Heart left ventricle (tissue), 16 donors: ENCODE measurements around the gene CSF3R. TPM values are rescaled to one million over a fixed set of nuclear protein-coding genes. Genes with fewer than 3 reads are reported as not detected.
A peak's percentile ranks its signal among the peaks of the same experiment; 100 is the strongest.

Source experiments
- ATAC-seq, 4 donors: fragments of 200-7000 bp; cut with Tn5 transposase; one replicate each; pipeline ENCODE4 v1.9.1; 2020 to 2022; ENCODE audit warnings: moderate library complexity in 4 of 4, mild to moderate bottlenecking in 3 of 4, moderate number of reproducible peaks in 1 of 4
- DNase-seq, 5 donors: peaks; one replicate each; pipeline ENCODE4 v3.0.0-alpha.2; 2020
- H3K27ac ChIP-seq, 12 donors: fragments of 200-600 bp; sonication (generic) in 4 of 12; one replicate each; pipeline versions ENCODE4 v1.5.0 to v1.8.0; 2016 to 2022; ENCODE audit warnings: mild to moderate bottlenecking in 2 of 12
- H3K27me3 ChIP-seq, 9 donors: fragments of 200-600 bp; sonication (generic) in 2 of 9; one replicate each; pipeline versions ENCODE4 v1.5.1 to v1.8.0; 2016 to 2022; ENCODE audit warnings: mild to moderate bottlenecking in 3 of 9
- H3K36me3 ChIP-seq, 9 donors: fragments of 200-600 bp; sonication (generic) in 2 of 9; one replicate each; pipeline versions ENCODE4 v1.5.0 to v1.8.0; 2018 to 2022; ENCODE audit warnings: mild to moderate bottlenecking in 2 of 9
- H3K4me1 ChIP-seq, 12 donors: fragments of 200-600 bp; sonication (generic) in 4 of 12; one replicate each; pipeline versions ENCODE4 v1.5.0 to v1.8.0; 2016 to 2022; ENCODE audit warnings: mild to moderate bottlenecking in 3 of 12
- H3K4me3 ChIP-seq, 12 donors: fragments of 200-600 bp; sonication (generic) in 4 of 12; one replicate each; pipeline versions ENCODE4 v1.5.0 to v1.8.0; 2017 to 2022; ENCODE audit warnings: mild to moderate bottlenecking in 9 of 12, moderate library complexity in 4 of 12
- H3K9me3 ChIP-seq, 12 donors: fragments of 200-600 bp; sonication (generic) in 4 of 12; one replicate each; pipeline versions ENCODE4 v1.5.0 to v1.8.0; 2016 to 2022; ENCODE audit warnings: mild to moderate bottlenecking in 1 of 12
- POLR2A ChIP-seq, 2 donors: fragments of 450-650 bp; IDR thresholded peaks; one replicate each; pipeline ENCODE4 v1.6.1; 2017; ENCODE audit warnings: antibody characterized with exemption in 2 of 2, mild to moderate bottlenecking in 2 of 2, moderate library complexity in 2 of 2
- WGBS, 4 donors: extraction: QIAGEN DNeasy Blood & Tissue Kit in 2 of 4; methylation state at CpG; one replicate each; pipeline versions ENCODE4 v1.1.5 to v1.1.7; 2013 to 2018; 5-methylcytosine and 5-hydroxymethylcytosine counted together
- intact Hi-C, 10 donors: fragments of 100-400 bp; cut with DNase I; formaldehyde crosslinking; loops; one replicate each; pipeline versions ENCODE4 v1.11.1 to v1.14.2; 2022
- polyA plus RNA-seq, 2 donors: library from polyadenylated mRNA; stranded (reverse); fragments of 200-250 nt; gene quantifications; one replicate each; pipeline ENCODE4 v1.2.3, GENCODE V29; 2013
- total RNA-seq, 9 donors: library from RNA; depleted of rRNA in 2 of 9; stranded (reverse); fragments of >200 nt in 2 of 9; fragmentation: NEBNext Ultra II Directional in 3 of 9; extraction: Animal tissue kit (Norgen Biotek cat#: 25700) in 3 of 9; gene quantifications; one replicate each; pipeline versions ENCODE4 v1.1.0 to v1.2.4, GENCODE V29; 2016 to 2023
- TF ChIP-seq, protein P1 (sequence below), 12 donors: fragments of 200-600 bp; sonication (generic) in 4 of 12; IDR thresholded peaks; one replicate each; pipeline versions ENCODE4 v1.5.0 to v1.8.0; 2018 to 2022; ENCODE audit warnings: antibody characterized with exemption in 12 of 12, mild to moderate bottlenecking in 5 of 12
- donor health status: ischemic (EF 13 %, LVEDD 7.1; RV severe dilation, severe dysfunction).
- donor health status: healthy with polysubstance abuse.
- donor health status: DM: no; HTN: yes; CAD: no.
- donor health status: DM: no; HTN: no; CAD: no.
- donor health status: ischemic (EF 25% LVEDD 6.9; RV normal size, moderate dysfunction).
- donor health status: ischemic (EF 25% LVEDD 5.7; RV mildly dilated, moderate dysfunction).
- donor health status: healthy.
- donor health status: DM: yes; HTN: yes; CAD: no.
- donor health status: ischemic (EF 35%, LVEDD 5.7; RV mildly dilated, moderate dysfunction).
- donor health status: nonischemic (EF 11% LVEDD 7.7; RV severe dilation, severe dysfunction).
- donor health status: DM: yes; HTN: yes; CAD: no.
- donor health status: PGD.
- donor health status: ischemic (EF 29% LVEDD 5.4; RV normal size, mild dysfunction).
- donor health status: nonischemic (EF 23%, LVEDD 6.1; RV moderate dilation, normal function).

Gene CSF3R
- total and polyA plus RNA-seq, 11 donors = 1.5 to 22.7 (median 4.1) TPM

DNA sequence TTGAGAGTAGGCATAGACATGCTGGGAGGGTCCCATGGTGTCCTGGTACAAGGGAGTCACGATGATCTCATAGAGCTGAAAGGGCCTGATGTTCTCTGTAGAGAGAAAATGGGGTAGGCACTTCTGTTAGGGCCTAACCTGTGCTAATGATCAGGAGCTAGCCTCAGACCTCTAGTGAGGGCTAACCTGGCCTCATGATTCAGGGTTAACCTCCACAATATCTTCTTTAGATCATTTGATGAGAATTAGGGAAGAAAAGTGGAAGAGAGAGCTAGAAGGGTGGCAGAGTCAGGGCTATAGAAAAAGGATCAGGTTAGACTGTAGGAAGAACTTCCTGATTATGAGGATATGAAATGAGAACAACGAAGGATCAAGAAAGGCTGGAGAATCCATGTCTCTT, 13.6 kb downstream of the CSF3R start:
- Histone ChIP-seq H3K4me1 (peaks cover 0 to 8% (median 4%) of the 10 kb centered on the region in 12 donors), H3K9me3 (no peaks in the 10 kb centered on the region), H3K27me3 (no peaks in the 10 kb centered on the region), H3K36me3 (no peaks in the 10 kb centered on the region), H3K4me3 (no peak overlapping the region), H3K27ac (no peak overlapping the region)
- 57 to 91% (median 81%) methylated on average over 2 of the region's 2 CpGs for WGBS, 4 donors
- ATAC-seq (no peak), DNase-seq (no peak)
- intact Hi-C loops = no loop called here
- TF ChIP-seq, protein P1, sequence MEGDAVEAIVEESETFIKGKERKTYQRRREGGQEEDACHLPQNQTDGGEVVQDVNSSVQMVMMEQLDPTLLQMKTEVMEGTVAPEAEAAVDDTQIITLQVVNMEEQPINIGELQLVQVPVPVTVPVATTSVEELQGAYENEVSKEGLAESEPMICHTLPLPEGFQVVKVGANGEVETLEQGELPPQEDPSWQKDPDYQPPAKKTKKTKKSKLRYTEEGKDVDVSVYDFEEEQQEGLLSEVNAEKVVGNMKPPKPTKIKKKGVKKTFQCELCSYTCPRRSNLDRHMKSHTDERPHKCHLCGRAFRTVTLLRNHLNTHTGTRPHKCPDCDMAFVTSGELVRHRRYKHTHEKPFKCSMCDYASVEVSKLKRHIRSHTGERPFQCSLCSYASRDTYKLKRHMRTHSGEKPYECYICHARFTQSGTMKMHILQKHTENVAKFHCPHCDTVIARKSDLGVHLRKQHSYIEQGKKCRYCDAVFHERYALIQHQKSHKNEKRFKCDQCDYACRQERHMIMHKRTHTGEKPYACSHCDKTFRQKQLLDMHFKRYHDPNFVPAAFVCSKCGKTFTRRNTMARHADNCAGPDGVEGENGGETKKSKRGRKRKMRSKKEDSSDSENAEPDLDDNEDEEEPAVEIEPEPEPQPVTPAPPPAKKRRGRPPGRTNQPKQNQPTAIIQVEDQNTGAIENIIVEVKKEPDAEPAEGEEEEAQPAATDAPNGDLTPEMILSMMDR (IDR thresholded peaks at IDR 0.05) = no peak
- TF ChIP-seq POLR2A (IDR thresholded peaks at IDR 0.05) = no peak

DNA sequence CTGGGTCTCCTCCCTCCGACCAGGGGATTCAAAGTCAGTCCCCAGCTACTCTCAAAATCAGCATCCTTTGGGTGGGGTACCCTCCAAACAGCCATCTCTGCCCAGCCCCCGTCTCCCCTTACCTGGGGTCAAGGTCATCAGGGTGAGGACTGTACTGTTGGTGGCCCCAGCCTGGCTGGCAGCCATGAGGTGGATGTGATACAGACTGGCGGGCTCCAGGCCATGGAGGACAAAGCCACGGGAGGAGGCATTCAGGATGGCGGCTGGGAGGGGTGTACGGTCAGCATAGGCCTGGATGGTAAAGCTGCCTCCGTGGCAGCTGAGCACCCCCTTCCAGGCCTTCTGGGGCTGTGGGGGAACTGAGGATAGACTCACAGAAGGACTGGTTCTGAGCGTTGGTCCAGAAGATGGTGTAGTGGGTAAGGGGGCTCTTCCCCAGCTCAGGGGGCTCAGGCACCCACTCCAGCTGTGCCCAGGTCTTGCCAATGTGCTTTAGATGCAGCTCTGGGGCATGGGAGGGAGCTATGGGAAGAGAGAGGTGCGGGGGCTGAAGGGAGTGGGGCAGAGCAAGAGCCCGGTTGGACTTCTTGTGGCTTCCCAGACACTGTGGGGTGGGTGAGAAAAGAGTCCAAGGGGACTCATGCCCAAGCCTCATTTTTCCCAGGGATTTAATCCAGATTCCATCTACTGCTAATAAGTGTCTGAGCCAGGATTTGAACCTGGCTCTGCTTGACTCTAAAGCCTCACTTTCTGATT, 14.8 kb downstream of the CSF3R start:
- H3K36me3 ChIP-seq = no peaks in the 10 kb centered on the region
- no peaks in the 10 kb centered on the region for H3K9me3 ChIP-seq
- TF ChIP-seq, protein P1 (IDR thresholded peaks at IDR 0.05) = no peak
- TF ChIP-seq POLR2A (IDR thresholded peaks at IDR 0.05) = no peak
- H3K27me3 ChIP-seq = no peaks in the 10 kb centered on the region
- H3K27ac ChIP-seq = no peak overlapping the region
- ATAC-seq (no peak), DNase-seq (peak in 1 of 5 donors; percentile 59)
- no peak overlapping the region for H3K4me3 ChIP-seq
- H3K4me1 ChIP-seq = peaks cover 4 to 17% (median 11%) of the 10 kb centered on the region in 12 donors
- WGBS, 4 donors = 85 to 90% (median 89%) methylated on average over 7 to 10 of the region's 10 CpGs
- intact Hi-C loops = no loop called here

DNA sequence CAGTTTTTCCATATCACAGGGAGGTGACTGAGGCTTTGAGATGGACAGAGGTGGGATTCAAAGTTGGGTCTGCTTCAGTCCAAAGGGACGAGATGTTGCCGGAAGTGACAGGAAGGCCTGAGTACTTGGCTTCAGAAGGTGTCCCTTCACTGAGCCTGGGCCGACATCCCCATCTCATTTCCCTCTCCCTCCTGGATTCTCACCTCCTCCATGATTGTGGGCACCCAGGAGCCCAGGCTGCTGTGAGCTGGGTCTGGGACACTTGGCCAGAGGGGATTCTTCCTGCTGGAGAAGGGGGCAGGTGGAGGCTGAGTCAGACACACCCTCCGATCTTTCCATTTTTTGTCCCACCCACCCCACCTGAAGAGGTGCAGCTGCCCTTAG, 15.7 kb downstream of the CSF3R start:
- no peak overlapping the region for H3K27ac ChIP-seq
- intact Hi-C loops = no loop called here
- no peaks in the 10 kb centered on the region for H3K9me3 ChIP-seq
- DNase-seq (no peak), ATAC-seq (no peak)
- H3K27me3 ChIP-seq = no peaks in the 10 kb centered on the region
- H3K4me1 ChIP-seq = peaks cover 4 to 24% (median 16%) of the 10 kb centered on the region in 12 donors
- peaks cover 0 to 6% (median 2%) of the 10 kb centered on the region in 9 donors for H3K36me3 ChIP-seq
- no peak overlapping the region for H3K4me3 ChIP-seq
- 92 to 100% (median 93%) methylated on average over 1 to 4 of the region's 4 CpGs for WGBS, 4 donors
- TF ChIP-seq POLR2A (IDR thresholded peaks at IDR 0.05) = no peak
- TF ChIP-seq, protein P1 (IDR thresholded peaks at IDR 0.05) = no peak

DNA sequence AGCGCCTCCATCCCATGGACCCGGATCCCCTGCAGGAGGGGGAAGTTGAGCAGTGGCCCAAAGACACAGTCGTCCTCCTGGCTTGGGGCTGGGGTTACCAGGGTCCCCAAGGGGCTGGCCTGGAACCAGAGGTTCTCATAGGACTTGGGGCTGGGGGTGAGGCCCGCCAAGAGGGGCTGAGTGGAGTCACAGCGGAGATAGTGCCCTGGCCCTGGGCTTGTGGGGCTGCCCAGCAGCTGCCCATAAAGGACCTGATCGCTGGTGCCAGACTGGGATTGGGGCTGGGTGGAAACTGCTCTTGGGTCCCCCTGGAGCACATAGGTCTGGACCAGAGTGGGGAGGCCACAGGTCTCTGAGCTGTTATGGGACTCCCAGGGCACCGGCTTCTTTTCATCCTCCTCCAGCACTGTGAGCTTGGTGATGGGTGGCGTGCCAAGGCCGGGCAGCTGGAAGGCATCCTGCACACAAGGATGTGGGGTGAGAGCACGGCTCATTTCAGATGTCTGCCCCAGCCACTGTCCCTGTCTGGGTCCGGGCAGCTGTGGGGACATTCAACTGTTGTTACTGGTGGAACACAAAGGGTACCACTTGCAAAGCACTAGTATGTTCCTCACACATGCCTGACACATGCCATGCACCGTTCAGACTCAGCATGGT, 16.2 kb downstream of the CSF3R start:
- ATAC-seq (no peak), DNase-seq (peak in 1 of 5 donors; percentile 52)
- Histone ChIP-seq H3K27ac (no peak overlapping the region), H3K9me3 (no peaks in the 10 kb centered on the region), H3K4me1 (peaks cover 4 to 24% (median 16%) of the 10 kb centered on the region in 12 donors), H3K36me3 (peaks cover 0 to 12% (median 5%) of the 10 kb centered on the region in 9 donors), H3K27me3 (no peaks in the 10 kb centered on the region), H3K4me3 (no peak overlapping the region)
- no peak for TF ChIP-seq POLR2A (IDR thresholded peaks at IDR 0.05)
- TF ChIP-seq, protein P1 (IDR thresholded peaks at IDR 0.05) = no peak
- 89 to 98% (median 90%) methylated on average over 8 to 12 of the region's 12 CpGs for WGBS, 4 donors
- intact Hi-C loops = no loop called here
